ENCODE data around the gene SLC39A6.

DNA sequence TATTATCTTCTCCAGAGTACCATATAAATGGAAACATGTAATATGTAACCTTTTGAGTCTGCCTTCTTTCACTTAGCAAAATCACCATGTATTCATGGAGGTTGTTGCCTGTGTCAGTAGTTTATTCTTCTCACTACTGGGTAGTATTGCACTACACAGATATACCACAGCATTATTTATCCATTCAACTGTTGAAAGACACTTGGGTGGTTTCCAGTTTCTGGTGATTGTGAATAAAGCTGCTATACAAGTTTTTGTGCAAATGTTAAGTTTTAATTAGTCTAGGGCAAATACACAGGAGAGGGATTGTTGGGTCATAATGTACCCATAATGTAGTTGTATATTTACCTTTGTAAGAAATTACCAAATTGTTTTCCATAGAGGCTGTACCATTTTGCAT is 32.2 kb downstream of the SLC39A6 start:
- TF ChIP-seq, protein P1, sequence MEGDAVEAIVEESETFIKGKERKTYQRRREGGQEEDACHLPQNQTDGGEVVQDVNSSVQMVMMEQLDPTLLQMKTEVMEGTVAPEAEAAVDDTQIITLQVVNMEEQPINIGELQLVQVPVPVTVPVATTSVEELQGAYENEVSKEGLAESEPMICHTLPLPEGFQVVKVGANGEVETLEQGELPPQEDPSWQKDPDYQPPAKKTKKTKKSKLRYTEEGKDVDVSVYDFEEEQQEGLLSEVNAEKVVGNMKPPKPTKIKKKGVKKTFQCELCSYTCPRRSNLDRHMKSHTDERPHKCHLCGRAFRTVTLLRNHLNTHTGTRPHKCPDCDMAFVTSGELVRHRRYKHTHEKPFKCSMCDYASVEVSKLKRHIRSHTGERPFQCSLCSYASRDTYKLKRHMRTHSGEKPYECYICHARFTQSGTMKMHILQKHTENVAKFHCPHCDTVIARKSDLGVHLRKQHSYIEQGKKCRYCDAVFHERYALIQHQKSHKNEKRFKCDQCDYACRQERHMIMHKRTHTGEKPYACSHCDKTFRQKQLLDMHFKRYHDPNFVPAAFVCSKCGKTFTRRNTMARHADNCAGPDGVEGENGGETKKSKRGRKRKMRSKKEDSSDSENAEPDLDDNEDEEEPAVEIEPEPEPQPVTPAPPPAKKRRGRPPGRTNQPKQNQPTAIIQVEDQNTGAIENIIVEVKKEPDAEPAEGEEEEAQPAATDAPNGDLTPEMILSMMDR (conservative IDR thresholded peaks at IDR 0.05): no peak
- TF ChIP-seq EZH2 (IDR thresholded peaks at IDR 0.05; ENCODE audit: low read depth): no peak

All from PC-9 (cell line).